ENCODE measurements around the gene MIS12. TPM values are rescaled to one million over a fixed set of nuclear protein-coding genes. Genes with fewer than 3 reads are reported as not detected.

The MIS12 gene
- total RNA-seq, 3 donors from 2014 or later, result 10.2 to 14.3 (median 12.0) TPM

DNA sequence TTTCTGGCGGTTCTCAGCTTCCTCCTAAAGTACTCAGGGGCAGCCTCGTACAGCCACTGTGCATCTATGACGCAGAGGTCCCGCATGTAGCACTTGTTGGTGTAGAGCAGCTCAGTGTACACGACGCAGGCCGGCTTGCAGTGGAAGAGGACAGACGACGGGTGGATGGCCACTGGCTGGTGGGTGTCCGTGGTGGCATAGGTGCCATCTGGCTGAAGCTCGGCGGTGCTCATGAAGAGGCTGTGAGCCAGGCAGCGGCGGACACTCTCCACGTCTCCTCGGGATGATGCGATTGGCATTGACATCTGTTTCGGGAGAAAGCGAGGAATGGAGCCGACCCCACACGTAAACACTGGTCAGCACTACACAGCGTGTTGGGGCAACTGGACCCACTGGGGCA is 42.2 kb upstream of the MIS12 start:
- no peaks in the 10 kb centered on the region for H3K36me3 ChIP-seq (ENCODE audit: low read depth)
- ATAC-seq (no peak), DNase-seq (no peak)
- intact Hi-C loops (cut with DNase I, micrococcal nuclease), result no loop called here
- no peak overlapping the region for H3K4me3 ChIP-seq
- no peaks in the 10 kb centered on the region for H3K9me3 ChIP-seq
- H3K4me1 ChIP-seq (ENCODE audit: low read depth), result peaks cover 5% of the 10 kb centered on the region
- TF ChIP-seq, protein P1, sequence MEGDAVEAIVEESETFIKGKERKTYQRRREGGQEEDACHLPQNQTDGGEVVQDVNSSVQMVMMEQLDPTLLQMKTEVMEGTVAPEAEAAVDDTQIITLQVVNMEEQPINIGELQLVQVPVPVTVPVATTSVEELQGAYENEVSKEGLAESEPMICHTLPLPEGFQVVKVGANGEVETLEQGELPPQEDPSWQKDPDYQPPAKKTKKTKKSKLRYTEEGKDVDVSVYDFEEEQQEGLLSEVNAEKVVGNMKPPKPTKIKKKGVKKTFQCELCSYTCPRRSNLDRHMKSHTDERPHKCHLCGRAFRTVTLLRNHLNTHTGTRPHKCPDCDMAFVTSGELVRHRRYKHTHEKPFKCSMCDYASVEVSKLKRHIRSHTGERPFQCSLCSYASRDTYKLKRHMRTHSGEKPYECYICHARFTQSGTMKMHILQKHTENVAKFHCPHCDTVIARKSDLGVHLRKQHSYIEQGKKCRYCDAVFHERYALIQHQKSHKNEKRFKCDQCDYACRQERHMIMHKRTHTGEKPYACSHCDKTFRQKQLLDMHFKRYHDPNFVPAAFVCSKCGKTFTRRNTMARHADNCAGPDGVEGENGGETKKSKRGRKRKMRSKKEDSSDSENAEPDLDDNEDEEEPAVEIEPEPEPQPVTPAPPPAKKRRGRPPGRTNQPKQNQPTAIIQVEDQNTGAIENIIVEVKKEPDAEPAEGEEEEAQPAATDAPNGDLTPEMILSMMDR (IDR thresholded peaks at IDR 0.05), result no peak

DNA sequence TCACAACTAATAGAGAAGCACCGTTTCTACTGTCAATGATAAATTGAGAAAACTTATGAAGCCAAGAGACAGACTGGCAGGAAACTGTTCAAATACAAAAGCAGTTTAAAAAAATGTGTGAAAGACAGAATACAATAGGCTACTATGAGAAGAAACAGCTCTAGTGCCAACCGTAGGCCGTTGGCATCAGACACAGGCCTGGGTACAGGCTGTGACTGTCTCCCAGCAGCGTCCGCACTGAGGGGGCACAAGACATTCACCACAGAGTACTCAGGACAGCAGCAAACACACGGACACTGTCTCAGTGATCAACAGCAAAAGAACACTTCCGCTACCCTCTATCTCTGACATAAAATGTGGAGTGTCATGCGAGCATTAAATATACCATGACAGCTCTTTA is 39.6 kb upstream of the MIS12 start:
- Histone ChIP-seq H3K9me3 (no peaks in the 10 kb centered on the region), H3K4me3 (no peak overlapping the region), H3K4me1 (ENCODE audit: low read depth) (no peaks in the 10 kb centered on the region), H3K36me3 (ENCODE audit: low read depth) (no peaks in the 10 kb centered on the region)
- ATAC-seq (no peak), DNase-seq (no peak)
- intact Hi-C loops (cut with DNase I, micrococcal nuclease), result no loop called here
- TF ChIP-seq, protein P1 (IDR thresholded peaks at IDR 0.05), result no peak

DNA sequence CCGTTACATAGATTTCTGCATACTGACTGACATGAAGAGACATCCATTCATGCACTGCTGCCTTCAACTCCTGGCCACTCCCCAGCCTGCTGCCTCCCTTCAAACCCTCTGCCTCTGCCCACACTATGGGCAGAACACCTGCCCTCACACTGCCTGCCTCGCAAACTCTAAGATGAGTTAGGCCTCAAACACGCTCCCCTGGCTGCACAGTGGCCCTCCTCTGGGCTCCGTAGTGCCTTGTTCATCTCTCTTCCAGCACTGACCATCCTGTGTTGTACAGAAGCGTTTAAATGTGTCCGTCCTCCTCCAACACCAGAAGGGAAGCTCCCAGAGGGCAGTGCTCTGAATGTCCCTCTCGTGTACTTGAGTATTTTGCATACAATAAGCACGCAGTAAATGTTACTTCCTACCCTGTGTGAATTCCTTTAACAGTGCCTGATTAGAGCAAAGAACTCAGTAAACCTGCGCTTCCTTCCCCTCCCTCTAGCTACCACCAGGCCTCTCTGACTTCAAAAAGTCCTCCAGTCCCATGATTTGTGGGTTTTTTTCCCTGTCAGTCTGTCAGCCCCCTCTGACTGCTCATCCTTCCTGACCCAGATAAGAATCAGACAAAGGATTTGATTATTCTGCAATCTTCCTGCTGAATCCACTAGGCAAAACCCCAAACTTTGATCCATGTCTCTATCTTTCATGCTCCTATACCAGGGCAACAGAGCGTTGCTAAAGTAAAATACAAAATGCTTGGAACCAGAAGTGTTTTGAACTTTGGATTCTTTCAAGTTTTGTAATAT is 21.5 kb upstream of the MIS12 start:
- no peaks in the 10 kb centered on the region for H3K36me3 ChIP-seq (ENCODE audit: low read depth)
- ATAC-seq (no peak), DNase-seq (no peak)
- intact Hi-C loops (cut with DNase I, micrococcal nuclease), result no loop called here
- no peaks in the 10 kb centered on the region for H3K9me3 ChIP-seq
- TF ChIP-seq, protein P1 (IDR thresholded peaks at IDR 0.05), result no peak
- no peak overlapping the region for H3K4me3 ChIP-seq
- H3K4me1 ChIP-seq (ENCODE audit: low read depth), result peaks cover 5% of the 10 kb centered on the region

DNA sequence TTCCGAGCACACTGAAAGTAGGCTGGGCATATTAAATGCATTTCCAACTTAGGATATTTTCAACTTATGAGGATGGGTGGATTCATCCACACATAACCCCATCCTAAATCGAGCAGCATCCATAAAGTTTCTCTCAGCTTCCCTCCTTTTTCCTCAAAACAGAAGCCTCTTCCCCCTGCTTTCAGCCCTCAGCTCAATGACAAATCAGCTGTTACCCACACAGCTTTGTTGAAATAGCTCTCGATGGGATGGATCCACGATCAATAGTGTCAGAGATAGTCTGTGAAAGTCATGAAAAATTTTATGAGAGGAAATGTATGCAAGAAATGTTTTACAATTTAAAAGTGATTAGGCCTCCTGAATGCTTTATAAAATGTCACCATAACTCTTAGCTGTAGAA is 20.1 kb upstream of the MIS12 start:
- TF ChIP-seq, protein P1 (IDR thresholded peaks at IDR 0.05), result no peak
- intact Hi-C loops (cut with DNase I, micrococcal nuclease), result no loop called here
- no peaks in the 10 kb centered on the region for H3K9me3 ChIP-seq
- H3K36me3 ChIP-seq (ENCODE audit: low read depth), result no peaks in the 10 kb centered on the region
- DNase-seq (no peak), ATAC-seq (no peak)
- no peak overlapping the region for H3K4me3 ChIP-seq
- peaks cover 5% of the 10 kb centered on the region for H3K4me1 ChIP-seq (ENCODE audit: low read depth)

DNA sequence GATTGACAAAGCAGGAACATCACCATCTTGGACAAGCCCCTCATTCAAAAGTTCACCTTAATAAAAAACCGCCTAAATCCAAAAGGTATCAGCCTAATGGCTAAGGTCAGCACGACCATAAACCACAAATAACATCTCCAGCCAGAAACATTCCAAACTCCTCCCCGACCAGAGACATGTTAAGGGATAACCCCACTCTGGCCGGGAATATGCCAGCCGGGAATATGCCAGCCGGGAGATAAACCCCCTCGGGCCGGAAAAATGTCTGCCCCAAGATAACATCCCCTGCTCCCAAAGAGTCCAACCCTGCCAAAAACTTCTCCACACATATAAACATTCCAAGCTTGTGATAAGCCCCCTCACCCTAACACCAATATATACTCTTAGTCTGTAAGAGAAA is 18.9 kb upstream of the MIS12 start:
- intact Hi-C loops (cut with DNase I, micrococcal nuclease), result no loop called here
- Histone ChIP-seq H3K36me3 (ENCODE audit: low read depth) (no peaks in the 10 kb centered on the region), H3K4me1 (ENCODE audit: low read depth) (peaks cover 5% of the 10 kb centered on the region), H3K4me3 (no peak overlapping the region), H3K9me3 (no peaks in the 10 kb centered on the region)
- ATAC-seq (no peak), DNase-seq (no peak)
- TF ChIP-seq, protein P1 (IDR thresholded peaks at IDR 0.05), result no peak
